ENCODE results near the gene SPECC1.

- no peak for TF ChIP-seq CTCF (IDR thresholded peaks at IDR 0.05)
- TF ChIP-seq POLR2A (IDR thresholded peaks at IDR 0.05), result no peak
Observed at GRCh38 chr17:20172376-20172775, 163.2 kb downstream of the SPECC1 start.

Data from right lobe of liver (tissue), 4 donors.